Left lobe of liver (tissue), 2 donors: ENCODE results near the gene MRPL54. TPM values are rescaled to one million over a fixed set of nuclear protein-coding genes. Genes with fewer than 3 reads are reported as not detected.

Experiments used
- ATAC-seq: fragments of 200-7000 bp; cut with Tn5 transposase; one replicate; pipeline ENCODE4 v1.9.1; 2020; ENCODE audit warnings: mild to moderate bottlenecking, moderate library complexity
- DNase-seq: peaks from one replicate; pipeline ENCODE4 v3.0.0-alpha.2; 2020; ENCODE audit warnings: low spot score
- total RNA-seq: library from RNA; stranded (reverse); gene quantifications from one replicate; pipeline ENCODE4 v1.2.1, GENCODE V29; 2021
- donor health status: DM: no; HTN: no; CAD: no; lungs with moderate emphysema.
- donor health status: DM: no; HTN: yes; CAD: no.

The MRPL54 gene
- total RNA-seq, 1 donor from 2014 or later, result 56.0 TPM

DNA sequence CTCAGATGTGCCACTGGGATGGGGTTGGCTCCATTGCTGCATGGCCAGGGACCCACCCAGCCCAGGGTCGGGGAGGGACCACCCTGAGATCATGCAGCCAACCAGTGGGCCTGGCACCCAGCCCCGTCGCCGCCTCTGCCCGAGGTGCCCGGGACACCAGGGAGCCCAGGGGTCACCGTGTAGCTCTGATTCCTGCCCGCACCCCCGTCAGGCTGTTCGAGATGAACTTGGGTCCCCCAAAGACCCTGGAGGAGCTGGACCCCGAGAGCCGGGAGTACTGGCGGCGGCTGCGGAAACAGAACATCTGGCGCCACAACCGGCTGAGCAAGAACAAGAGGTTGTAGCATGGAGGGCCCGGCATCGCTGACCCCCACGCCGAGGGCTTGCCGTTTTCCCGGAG is 4.6 kb downstream of the MRPL54 start:
- DNase-seq, result no peak
- ATAC-seq, result no peak

DNA sequence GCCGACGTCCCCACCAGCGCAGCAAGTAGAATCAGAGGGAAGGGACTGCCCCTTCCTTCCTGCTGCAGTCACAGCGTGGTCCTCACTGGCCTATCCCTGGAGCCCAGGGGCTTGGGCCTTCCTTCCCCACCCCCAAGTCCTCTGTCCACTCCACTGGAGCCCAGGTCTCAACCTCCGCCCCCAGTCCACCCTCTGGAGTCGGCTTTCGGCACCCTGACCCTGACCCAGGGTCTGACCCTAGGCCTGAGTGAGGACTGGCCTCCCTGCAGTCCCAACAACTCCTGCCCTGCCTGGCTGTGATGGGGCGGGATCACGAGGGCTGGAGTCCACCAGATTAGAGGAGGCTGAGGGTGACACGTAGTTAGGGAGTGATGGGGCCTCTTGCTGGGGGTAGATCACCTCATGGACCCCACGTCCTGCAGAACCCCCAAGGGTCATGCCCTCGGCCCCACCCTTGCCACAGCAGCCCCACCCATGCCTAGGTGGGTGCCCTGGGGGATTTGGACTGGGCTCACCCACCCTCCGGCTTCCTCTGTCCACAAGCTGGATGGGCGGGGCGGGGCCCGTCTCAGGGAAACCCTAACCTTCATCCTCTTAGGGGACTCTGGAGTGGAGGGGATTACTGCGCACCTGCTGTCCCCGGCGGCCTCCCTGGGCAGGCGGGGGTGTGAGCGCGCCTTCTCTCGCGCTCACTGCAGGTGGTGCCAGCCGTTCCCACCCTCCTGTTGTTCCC is 5.7 kb downstream of the MRPL54 start:
- no peak for DNase-seq
- no peak for ATAC-seq

- DNase-seq, result no peak
Measured at GRCh38 chr19:3768748-3769099, 6.2 kb downstream of the MRPL54 start.

DNA sequence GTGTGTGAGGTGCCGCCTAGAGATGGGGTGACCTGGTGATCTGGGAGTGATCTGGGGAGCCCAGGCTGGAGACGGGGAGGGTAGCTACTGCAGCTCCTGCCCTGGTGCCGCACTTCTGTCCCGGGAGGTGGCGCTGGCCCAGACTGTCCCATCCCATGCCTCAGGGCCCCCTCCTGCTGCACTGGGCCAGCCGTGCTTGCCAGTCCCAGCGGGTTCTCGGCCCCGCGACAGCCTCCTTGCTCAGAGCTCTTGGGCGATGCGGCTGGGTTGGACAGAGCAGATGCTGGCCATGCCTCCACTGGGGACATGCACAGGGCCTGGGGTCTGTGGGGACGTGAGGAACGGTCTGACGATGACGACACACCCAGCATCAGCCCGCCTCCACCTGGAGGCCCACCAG is 7.0 kb downstream of the MRPL54 start:
- ATAC-seq (no peak), DNase-seq (no peak)

More at GRCh38 chr19:3768748-3769099, 6.2 kb downstream of the MRPL54 start:
- ATAC-seq, result no peak

DNA sequence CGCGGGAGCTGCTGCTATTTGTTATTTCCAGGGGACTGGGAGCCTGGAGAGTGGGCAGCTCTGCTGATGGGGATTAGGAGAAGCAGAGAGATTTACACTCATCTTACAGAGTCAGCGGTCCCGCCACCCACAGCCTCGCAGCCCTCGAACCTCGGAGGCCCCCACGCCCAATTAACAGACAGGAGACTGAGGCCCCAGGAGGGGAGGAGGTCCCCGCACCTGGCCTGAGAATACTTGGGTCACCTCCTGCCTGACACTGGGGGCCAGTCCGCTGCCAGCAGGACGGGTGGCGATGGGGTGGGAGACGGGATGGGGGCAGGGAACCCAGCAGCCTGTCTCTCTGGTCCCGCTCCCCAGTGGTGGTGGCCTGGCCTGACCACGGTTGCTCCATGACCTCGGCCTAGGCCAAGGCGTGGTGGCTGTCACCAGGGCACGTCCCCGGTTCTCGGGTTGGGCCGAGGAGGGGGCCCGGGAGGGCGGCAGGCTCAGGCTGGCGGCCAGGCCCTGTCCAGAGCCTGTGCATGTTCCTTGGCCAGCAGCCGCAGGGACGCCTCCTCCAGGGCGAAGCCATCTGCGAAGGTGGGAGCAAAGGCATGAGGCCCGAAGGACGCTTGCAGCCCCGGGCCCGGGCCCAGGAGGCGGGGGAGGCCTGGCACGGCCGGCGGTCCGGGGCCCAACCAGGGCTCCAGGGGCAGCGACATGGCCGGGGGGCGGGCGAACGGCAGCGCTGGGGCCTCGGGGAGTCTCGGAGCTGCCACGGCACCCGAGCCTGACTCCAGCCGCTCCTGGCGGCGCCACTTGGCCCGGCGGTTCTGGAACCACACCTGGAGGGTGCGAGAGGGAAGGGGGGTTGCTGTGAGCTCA is 7.9 kb downstream of the MRPL54 start:
- ATAC-seq, result no peak
- no peak for DNase-seq

DNA sequence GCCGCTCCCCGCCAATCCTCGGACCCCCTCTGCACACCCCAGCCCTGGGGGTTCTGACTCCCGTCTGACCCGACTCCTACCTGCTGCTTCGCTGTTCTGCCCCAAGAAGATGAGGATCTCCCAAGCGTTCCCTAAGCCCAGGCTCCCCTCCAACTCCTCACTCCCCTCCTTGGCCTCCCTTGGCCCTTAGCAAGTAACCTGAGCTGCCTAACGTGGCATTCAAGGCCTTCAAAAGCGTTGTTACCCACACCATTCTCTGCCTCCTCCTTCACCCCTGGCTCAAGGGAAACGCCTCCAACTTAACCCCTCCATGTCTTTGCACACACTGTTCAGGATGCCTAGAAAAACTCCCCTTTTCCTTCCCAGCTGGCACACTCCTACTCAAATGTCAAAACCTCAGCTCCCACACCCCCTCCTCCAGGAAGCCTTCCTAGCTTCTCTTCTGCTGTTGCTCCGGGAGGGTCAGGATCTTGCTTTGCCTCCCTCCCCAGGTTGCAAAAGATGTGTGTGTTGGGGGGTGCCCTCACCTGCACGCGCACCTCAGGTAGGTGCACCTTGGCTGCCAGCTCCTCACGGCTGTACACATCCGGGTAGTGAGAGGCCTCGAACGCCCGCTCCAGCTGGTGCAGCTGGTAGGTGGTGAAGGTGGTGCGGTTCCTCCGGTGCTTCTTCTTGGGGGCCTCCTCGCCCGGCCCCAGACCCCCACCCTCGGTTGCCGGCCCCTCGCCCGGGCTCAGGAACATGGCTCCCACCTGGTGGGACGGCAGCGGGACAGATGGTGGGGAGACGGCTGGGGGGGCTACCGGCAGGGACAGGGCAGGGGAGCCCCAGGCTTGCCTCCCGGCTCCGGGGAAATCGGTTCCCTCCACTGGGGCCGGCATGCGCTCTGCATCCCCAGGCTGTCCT is 8.8 kb downstream of the MRPL54 start:
- DNase-seq (no peak), ATAC-seq (no peak)

GRCh38 chr19:3771906-3772455 is 9.5 kb downstream of the MRPL54 start, which contains the start of gene RAX2:
Gene RAX2 (minus strand): TSS chr19:3772228. CDS start chr19:3771742, 486 bp downstream.
- DNase-seq, result no peak
- ATAC-seq, result no peak

- no peak for ATAC-seq
- no peak for DNase-seq
Measured at GRCh38 chr19:3773814-3774515, 11.5 kb downstream of the MRPL54 start.

DNA sequence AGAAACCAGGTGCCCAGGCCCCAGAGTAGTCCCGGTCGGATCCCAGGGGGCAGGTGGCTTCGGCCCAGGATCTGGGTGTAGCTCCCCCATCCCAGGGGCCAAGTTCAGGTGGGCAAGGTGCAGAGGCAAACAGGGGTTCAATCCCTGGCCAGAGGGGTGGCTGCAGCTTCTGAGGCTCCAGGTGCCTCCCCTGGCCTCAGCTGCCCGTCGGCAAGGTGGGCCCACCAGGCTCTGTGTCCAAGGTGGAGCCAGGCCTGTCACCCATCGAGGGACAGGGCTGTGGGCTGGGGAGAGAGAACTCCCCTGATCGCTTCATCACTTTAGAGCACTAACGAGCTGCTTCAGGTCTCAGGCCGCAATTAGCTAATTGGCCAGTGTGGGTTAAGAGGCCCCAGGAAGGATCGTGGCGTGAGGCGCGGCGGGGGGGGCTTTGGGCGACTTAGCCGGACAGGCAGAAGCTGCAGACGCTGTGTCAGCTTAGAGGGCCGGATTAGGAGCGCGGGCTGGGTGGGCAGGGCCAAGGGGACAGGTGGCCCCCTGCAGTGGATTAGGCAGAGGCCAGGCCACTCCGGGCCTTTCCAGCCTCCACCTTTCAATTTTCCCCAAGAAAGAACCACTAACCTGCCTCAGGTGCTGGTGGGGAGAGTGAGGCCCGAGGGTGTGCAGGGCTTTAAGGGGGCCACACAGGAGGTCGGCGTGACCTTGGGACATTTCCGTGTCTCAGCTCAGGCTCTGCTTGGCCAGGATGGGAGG is 12.3 kb downstream of the MRPL54 start:
- DNase-seq (no peak), ATAC-seq (no peak)

- ATAC-seq (no peak), DNase-seq (no peak)
Measured at GRCh38 chr19:3775374-3775711, 12.9 kb downstream of the MRPL54 start.

DNA sequence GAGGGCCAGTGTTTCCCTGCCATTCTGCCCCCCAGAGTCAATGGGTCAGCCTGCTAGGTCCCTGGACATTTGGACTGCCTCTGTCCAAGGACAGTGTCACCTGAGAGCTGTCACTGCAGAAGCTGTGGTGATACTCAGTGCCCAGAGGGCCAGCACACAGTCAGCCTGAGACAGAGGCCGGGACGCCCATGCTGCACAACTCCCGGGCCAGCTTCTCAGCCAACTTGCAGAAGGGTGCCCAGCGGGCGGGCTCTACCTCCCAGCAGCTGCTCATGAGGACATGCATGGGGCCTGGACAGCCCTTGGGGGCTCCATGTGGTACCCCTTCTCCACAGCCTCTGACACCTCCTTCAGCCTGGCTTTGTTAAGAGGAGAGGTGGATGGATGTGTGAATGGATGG is 13.3 kb downstream of the MRPL54 start:
- no peak for DNase-seq
- ATAC-seq, result no peak

GRCh38 chr19:3776479-3777040 is 14.1 kb downstream of the MRPL54 start:
- DNase-seq, result no peak
- ATAC-seq, result no peak

- DNase-seq, result no peak
- no peak for ATAC-seq
Measured at GRCh38 chr19:3778104-3778867, 15.8 kb downstream of the MRPL54 start.

- ATAC-seq (no peak), DNase-seq (no peak)
Measured at GRCh38 chr19:3778899-3779723, 16.6 kb downstream of the MRPL54 start.

DNA sequence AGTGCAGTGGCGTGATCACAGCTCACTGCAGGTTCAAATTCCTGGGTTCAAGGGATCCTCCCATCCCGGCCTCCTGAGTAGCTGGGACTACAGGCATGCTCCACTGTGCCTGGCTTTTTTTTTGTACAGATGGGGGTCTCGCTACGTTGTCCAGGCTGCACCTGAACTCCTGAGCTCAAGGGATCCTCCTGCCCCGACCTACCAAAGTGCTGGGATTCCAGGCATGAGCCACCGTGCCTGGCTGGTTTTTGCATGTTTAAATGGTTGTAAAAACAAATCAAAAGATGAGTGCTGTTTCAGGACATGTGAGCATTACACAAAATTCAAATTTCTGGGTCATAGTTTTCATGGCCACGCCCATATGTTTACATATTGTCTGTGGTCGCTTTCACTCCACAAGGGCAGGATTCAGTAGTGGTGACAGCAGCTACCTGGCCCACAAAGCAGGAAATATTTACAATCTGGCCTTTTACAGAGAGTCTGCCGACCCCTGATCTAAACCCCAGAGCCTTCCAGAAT is 18.4 kb downstream of the MRPL54 start:
- ATAC-seq (no peak), DNase-seq (no peak)

- no peak for ATAC-seq
- DNase-seq, result no peak
Measured at GRCh38 chr19:3781603-3782002, 19.1 kb downstream of the MRPL54 start.

- ATAC-seq, result no peak
- no peak for DNase-seq
Measured at GRCh38 chr19:3782330-3782729, 19.8 kb downstream of the MRPL54 start.
